NB4 (cell line): ENCODE data around the gene HOOK2.
"Not testable (repeated sequence)": the region's sequence is repeated elsewhere in the genome, so short reads cannot be mapped to it uniquely, and the experiment has no call there.

Experiments
- DNase-seq: peaks from one replicate; pipeline ENCODE4 v3.0.0; 2010; ENCODE audit warnings: low read depth
- H3K4me3 ChIP-seq: one replicate; pipeline ENCODE4 v1.5.1; 2011; ENCODE audit warnings: mild to moderate bottlenecking, low read depth, low read length, moderate library complexity
- MAX ChIP-seq: IDR thresholded peaks from 2 replicates; pipeline ENCODE4 v1.6.1; 2011; ENCODE audit warnings: low read depth, low read length
- MYC ChIP-seq: IDR thresholded peaks from 2 replicates; pipeline ENCODE4 v1.6.1; 2011; ENCODE audit warnings: low read depth, low read length
- POLR2A ChIP-seq: IDR thresholded peaks from 2 replicates; pipeline ENCODE4 v1.6.1; 2011; ENCODE audit warnings: mild to moderate bottlenecking; ENCODE audit not compliant: insufficient read length; ENCODE audit errors: extremely low read depth
- TF ChIP-seq, protein P1 (sequence below): IDR thresholded peaks from one replicate; pipeline ENCODE4 v1.5.1; 2012; ENCODE audit warnings: low read depth, low read length

HOOK2 gene

DNA sequence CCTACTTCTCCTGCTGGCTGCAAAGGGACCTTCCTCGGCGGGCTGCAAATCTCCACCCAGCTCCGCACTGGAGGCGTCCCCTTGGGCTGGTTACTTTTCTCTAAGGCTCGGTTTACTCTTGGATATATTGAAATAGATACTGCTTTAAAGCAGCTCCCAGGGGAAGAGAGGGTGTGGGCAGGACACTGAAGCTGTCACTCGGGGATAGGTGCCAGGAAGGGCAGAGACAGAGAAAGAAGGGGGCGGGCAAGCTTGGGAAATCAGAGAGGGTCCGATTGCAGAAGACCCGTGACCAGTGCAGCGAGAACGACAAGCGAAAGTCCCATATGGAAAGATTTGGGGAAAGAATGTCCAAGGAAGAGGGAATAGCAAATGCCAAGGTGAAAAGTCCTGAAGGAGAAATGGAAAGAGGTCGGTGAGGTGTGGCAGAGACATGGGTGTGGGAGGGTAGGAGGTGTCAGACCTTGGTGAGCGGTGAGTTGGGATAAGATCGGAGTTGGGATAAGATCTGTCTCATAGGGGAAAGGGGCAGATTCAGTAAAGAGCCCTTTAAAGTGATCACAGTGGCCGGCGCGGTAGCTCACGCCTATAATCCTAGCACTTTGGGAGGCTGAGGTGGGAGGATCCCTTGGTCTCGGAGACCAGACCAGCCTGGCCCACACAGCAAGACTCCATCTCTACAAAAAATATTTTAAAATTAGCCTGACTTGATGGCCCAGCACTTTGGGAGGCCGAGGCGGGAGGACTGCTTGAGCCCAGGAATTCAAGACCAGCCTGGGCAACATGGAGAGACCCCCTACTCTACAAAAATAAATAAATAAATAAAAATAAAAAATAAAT, 27.1 kb upstream of the HOOK2 start:
- H3K4me3 ChIP-seq: peak overlapping the region; percentile 82
- TF ChIP-seq POLR2A: no peak
- no peak for TF ChIP-seq MYC
- TF ChIP-seq, protein P1, sequence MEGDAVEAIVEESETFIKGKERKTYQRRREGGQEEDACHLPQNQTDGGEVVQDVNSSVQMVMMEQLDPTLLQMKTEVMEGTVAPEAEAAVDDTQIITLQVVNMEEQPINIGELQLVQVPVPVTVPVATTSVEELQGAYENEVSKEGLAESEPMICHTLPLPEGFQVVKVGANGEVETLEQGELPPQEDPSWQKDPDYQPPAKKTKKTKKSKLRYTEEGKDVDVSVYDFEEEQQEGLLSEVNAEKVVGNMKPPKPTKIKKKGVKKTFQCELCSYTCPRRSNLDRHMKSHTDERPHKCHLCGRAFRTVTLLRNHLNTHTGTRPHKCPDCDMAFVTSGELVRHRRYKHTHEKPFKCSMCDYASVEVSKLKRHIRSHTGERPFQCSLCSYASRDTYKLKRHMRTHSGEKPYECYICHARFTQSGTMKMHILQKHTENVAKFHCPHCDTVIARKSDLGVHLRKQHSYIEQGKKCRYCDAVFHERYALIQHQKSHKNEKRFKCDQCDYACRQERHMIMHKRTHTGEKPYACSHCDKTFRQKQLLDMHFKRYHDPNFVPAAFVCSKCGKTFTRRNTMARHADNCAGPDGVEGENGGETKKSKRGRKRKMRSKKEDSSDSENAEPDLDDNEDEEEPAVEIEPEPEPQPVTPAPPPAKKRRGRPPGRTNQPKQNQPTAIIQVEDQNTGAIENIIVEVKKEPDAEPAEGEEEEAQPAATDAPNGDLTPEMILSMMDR: no peak
- no peak for TF ChIP-seq MAX

DNA sequence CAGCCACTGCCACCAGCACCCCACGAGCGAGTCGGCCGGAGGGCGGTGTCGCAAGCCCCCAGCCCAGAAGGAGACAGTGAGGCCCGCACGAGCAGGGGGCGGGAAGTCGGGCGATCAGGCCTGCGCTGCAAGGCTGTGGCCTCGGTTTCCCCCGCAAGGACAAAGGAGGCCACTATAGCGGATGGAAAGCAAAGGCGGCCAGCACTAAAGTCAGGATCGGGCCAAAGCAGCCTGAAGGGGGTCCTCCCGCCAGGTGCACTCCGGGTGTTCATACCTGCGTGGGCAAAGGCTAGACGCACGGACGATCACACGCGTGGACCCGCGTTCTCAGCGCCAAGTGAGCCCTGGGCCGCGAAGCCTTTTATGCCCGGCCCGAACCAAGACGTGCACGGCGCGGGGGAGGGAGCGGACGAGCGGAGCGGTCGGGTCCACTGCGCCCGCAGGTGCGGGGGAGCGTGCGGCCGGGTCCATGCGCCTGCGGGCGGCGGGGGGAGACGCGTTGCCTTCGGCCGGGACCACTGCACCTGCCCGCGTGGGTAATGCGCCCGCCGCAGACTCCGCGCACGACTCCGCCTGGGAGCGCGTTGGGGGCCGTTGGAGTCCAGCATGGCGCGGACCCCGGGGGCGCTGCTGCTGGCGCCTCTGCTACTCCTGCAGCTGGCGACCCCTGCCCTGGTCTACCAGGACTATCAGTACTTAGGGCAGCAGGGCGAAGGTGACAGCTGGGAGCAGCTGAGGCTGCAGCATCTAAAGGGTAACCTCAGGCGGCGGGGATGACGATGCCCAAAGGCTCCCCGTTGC, 26.3 kb upstream of the HOOK2 start, which contains the start of the genes PRDX2 and THSD8:
Gene PRDX2, minus strand, starts transcription at position 335 of the 801 bp plus-strand sequence. CDS start 539 bp downstream, outside the sequence.
Gene THSD8, plus strand, starts transcription at position 604 of the 801 bp plus-strand sequence. Its CDS starts 3 bp downstream, at position 607.
- peak; percentile 86 for DNase-seq
- TF ChIP-seq POLR2A (peak; percentile 92), MAX (peak; percentile 78), MYC (peak; percentile 70)
- TF ChIP-seq, protein P1: no peak
- peak within 1 kb of the TSS; percentile 82 for H3K4me3 ChIP-seq

More for the DNA sequence above, 27.1 kb upstream of the HOOK2 start:
- no peak for DNase-seq

DNA sequence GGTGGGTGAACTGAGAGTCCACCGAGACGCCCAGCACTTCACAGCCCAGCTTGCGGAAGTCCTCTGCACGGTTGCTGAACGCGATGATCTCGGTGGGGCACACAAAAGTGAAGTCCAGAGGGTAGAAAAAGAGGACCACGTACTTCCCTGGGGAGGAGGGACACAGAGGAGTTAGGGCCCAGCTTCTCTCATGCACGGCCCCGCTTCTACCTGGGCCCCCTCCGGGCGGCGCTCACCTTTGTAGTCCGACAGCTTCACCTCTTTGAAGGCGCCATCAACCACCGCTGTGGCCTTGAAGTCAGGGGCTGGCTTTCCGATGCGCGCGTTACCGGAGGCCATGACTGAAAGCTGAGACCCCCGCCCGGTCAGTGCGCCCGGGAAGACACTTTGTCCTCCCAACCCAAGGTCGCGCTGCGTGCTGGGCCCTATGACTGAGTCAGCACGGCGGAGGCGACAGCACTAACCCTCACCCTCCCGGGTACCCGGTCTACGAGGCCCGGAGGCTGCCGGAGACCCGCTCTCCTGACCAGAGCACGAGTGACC, 25.6 kb upstream of the HOOK2 start:
- peak; percentile 38 for DNase-seq
- TF ChIP-seq, protein P1: no peak
- TF ChIP-seq POLR2A (no peak), MAX (no peak), MYC (no peak)
- H3K4me3 ChIP-seq: peak overlapping the region; percentile 82

DNA sequence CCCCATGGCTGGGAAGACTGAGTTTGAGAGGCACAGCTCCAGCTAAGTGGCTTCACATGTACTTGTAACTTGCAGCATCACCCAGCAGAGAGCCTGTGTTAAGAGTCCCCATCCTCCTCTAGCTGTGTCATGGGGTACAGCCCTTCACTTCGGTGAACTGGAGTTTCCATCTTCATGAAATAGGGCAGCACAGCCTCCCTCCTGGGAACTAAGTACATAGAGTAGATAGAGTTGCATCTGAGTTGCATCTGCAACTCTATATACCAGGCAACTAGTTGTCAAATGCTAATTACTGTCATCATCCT, 25.1 kb upstream of the HOOK2 start:
- H3K4me3 ChIP-seq: no peak overlapping the region
- TF ChIP-seq MYC (no peak), MAX (no peak), POLR2A (no peak)
- TF ChIP-seq, protein P1: no peak
- no peak for DNase-seq

- TF ChIP-seq POLR2A (no peak), MYC (no peak), MAX (no peak)
- TF ChIP-seq, protein P1: no peak
- no peak for DNase-seq
- no peak overlapping the region for H3K4me3 ChIP-seq
These were observed 24.6 kb upstream of the HOOK2 start for GRCh38 chr19:12799742-12800465.

DNA sequence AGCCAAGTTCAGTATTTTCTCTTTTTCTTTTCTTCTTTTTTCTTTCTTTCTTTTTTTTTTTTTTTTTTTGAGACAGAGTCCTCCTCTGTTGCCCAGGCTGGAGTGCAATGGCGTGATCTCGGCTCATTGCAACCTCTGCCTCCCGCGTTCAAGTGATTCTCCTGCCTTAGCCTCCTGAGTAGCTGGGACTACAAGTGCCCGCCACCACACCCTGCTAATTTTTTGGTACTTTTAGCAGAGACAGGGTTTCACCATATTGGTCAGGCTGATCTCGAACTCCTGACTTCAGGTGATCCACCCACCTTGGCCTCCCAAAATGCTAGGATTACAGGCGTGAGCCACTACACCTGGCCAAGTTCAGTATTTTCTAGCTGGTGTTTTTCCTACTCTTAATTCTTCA, 22.3 kb upstream of the HOOK2 start:
- not testable (repeated sequence) for DNase-seq

More for the DNA sequence above, 22.3 kb upstream of the HOOK2 start:
- not testable (repeated sequence) for H3K4me3 ChIP-seq
